ENCODE results near the gene PLEKHM2.

The PLEKHM2 gene

DNA sequence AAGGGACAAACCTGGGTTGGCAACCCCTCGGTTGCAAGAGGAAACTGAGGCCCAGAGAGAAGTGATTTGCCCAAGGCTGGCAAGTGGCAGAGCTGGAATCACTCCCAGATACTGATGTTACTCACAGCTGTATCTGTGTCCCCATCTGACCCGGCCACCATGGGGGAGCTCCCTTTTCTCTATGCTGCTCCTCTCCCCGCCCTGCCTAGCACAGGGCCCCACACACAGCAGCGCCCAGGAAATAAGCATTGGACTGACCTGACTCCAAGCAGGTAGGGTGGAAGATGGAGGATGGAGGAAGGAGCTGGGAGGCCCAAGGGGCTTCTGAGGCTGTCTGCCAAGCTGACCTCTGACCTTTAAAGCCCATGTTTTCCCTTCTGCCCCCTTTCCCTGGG is 71.5 kb downstream of the PLEKHM2 start:
- DNase-seq (ENCODE audit: extremely low spot score, insufficient read length, low read depth) (no peak), FAIRE-seq (no peak)

- FAIRE-seq (no peak), DNase-seq (ENCODE audit: extremely low spot score, insufficient read length, low read depth) (no peak)
Observed at GRCh38 chr1:15756143-15757015, 72.3 kb downstream of the PLEKHM2 start.

DNA sequence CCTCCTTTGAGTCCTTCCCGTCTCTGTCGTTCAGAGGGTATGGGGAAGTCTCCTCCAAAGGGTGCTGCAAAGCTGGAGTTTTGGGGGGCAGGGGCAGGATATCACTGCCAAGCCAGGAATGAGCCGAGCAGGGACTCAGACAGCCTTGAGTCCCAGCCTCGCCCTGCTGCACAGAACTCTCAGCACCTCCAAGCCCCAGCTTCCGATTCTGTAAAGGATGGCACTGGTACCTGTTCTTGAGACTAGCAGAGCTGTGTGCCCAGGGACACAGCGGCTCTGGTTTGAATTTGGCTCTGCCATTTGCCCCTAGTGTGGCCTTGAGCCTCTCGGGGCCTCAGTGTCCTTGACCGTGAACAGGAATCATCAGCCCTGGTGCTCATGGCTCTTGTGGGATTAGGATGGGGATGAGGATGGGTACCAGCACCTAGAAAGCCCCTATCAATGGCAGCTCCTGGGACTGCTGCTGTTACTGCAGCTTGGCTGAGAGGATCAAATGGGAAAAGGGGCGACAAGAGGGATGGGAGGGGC is 73.0 kb downstream of the PLEKHM2 start:
- no peak for DNase-seq (ENCODE audit: extremely low spot score, insufficient read length, low read depth)
- no peak for FAIRE-seq

- DNase-seq (ENCODE audit: extremely low spot score, insufficient read length, low read depth) (no peak), FAIRE-seq (no peak)
Observed at GRCh38 chr1:15757575-15758342, 73.6 kb downstream of the PLEKHM2 start.

- DNase-seq (ENCODE audit: extremely low spot score, insufficient read length, low read depth): no peak
- FAIRE-seq: no peak
Observed at GRCh38 chr1:15758343-15758931, 74.3 kb downstream of the PLEKHM2 start, which contains the start of gene FBLIM1. FBLIM1 (plus strand) TSS chr1:15758795; CDS start chr1:15764984, 6,189 bp downstream.

GRCh38 chr1:15758953-15759661 is 75.0 kb downstream of the PLEKHM2 start:
- FAIRE-seq (no peak), DNase-seq (ENCODE audit: extremely low spot score, insufficient read length, low read depth) (no peak)

GRCh38 chr1:15760520-15761211 is 76.5 kb downstream of the PLEKHM2 start:
- DNase-seq (ENCODE audit: extremely low spot score, insufficient read length, low read depth) (no peak), FAIRE-seq (no peak)

DNA sequence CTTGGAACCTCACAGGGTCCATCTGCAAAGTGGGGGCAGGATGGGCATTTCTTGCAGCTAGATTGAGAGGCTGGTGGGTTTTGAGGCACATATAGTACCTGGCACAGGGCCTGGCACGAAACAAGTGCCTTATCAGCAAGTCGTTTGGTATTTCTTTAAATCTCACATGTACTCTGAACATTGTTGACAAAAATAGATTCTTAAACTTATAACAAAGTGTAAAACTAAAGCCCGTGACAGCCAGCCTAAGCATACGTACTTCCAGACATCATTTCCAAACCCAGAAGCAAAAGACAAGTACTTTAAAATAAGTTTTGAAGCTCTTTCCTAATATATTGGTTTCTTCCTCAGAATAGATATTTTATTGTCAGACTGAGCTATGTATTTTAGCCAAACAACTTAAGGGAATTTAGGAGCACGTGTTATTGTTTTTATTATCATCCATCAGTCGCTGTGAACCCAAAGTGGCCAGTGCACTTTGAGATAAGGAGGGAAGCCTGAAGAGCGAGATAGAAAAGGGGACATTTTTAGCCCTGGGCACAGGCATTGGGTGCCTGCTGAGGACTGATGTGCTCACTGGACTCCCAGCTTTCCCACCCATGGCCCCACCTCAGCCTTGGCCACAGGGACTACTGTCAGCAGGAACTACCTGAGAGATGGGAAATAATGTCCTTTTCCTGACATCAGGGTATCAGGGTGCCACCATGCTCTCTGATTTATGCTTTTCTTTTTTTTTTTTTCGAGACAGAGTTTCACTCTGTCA is 77.4 kb downstream of the PLEKHM2 start:
- FAIRE-seq: no peak
- DNase-seq (ENCODE audit: extremely low spot score, insufficient read length, low read depth): no peak

- no peak for FAIRE-seq
- DNase-seq (ENCODE audit: extremely low spot score, insufficient read length, low read depth): no peak
Observed at GRCh38 chr1:15762546-15762945, 78.4 kb downstream of the PLEKHM2 start.

- FAIRE-seq (no peak), DNase-seq (ENCODE audit: extremely low spot score, insufficient read length, low read depth) (no peak)
Observed at GRCh38 chr1:15764269-15764764, 80.2 kb downstream of the PLEKHM2 start.

GRCh38 chr1:15764890-15765289 is 80.8 kb downstream of the PLEKHM2 start:
- DNase-seq (ENCODE audit: extremely low spot score, insufficient read length, low read depth): no peak
- no peak for FAIRE-seq

GRCh38 chr1:15765495-15766194 is 81.5 kb downstream of the PLEKHM2 start:
- DNase-seq (ENCODE audit: extremely low spot score, insufficient read length, low read depth) (no peak), FAIRE-seq (no peak)

- DNase-seq (ENCODE audit: extremely low spot score, insufficient read length, low read depth): no peak
- FAIRE-seq: no peak
Observed at GRCh38 chr1:15767941-15768340, 83.8 kb downstream of the PLEKHM2 start.

DNA sequence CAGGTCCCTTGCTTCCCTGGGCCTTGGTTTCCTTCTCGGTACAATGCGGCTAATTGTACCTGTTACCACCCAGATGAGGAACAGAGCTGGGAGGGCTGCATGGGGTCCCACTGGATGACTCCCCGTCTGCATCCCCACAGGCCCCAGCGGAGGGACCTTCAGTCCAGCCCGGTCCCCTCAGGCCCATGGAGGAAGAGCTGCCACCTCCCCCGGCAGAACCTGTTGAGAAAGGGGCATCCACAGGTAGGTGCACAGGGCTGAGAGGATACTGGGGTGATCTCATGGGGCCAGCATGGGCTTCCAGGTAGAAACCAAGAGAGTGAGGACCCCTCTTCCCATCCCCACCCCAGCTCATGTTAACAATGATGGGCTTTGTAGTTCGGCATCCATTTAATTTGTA is 84.3 kb downstream of the PLEKHM2 start:
- no peak for DNase-seq (ENCODE audit: extremely low spot score, insufficient read length, low read depth)
- FAIRE-seq: no peak

DNA sequence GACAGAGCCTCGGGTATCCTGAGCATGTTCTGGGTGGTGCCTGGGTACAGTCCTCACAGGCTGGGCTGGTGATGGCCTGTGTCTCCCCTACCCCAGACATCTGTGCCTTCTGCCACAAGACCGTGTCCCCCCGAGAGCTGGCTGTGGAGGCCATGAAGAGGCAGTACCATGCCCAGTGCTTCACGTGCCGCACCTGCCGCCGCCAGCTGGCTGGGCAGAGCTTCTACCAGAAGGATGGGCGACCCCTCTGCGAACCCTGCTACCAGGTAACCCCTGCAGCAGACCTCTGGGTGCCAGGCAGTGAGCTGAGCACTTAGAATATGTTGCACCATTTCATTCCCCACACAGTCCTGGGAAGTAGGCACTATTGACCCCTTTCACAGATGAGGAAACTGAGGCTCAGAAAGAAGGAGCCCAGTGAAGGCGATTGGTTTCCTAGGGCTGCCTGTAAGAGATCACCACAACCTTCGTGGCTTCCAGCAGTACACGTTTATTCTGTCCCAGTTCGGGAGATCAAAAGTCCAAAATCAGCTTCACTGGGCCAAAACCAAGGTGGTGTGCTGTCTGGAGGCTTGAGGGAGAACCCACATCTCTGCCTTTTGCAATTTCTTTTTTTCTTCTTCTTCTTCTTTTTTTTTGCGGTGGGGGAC is 86.3 kb downstream of the PLEKHM2 start:
- no peak for DNase-seq (ENCODE audit: extremely low spot score, insufficient read length, low read depth)
- FAIRE-seq: no peak

- DNase-seq (ENCODE audit: extremely low spot score, insufficient read length, low read depth): no peak
- no peak for FAIRE-seq
Observed at GRCh38 chr1:15771836-15772515, 87.9 kb downstream of the PLEKHM2 start.

GRCh38 chr1:15775706-15776105 is 91.6 kb downstream of the PLEKHM2 start:
- FAIRE-seq: no peak

More at GRCh38 chr1:15775706-15776105, 91.6 kb downstream of the PLEKHM2 start:
- no peak for DNase-seq (ENCODE audit: extremely low spot score, insufficient read length, low read depth)
